GM12892 (cell line): ENCODE measurements around the gene MYPN.

Source experiments
- POLR2A ChIP-seq: IDR thresholded peaks from 2 replicates; pipeline ENCODE4 v1.6.1; 2011; ENCODE audit warnings: low read depth, low read length, control low read depth
- POLR2AphosphoS5 ChIP-seq: IDR thresholded peaks from 2 replicates; pipeline ENCODE4 v1.6.1; 2011; ENCODE audit warnings: low read depth, low read length, control low read depth

GRCh38 chr10:68118657-68119056, 9.4 kb downstream of the MYPN start:
- TF ChIP-seq POLR2A (no peak), POLR2AphosphoS5 (no peak)
